Prostate gland (tissue), 2 donors: ENCODE measurements around the gene PRR5L. TPM values are rescaled to one million over a fixed set of nuclear protein-coding genes. Genes with fewer than 3 reads are reported as not detected.

ENCODE experiments used
- DNase-seq: peaks from one replicate; pipeline ENCODE4 v3.0.0-alpha.2; 2019; ENCODE audit warnings: low spot score
- H3K27ac ChIP-seq, 2 donors: fragments of 200-600 bp; sonication (generic); 2 replicates each; pipeline ENCODE4 v1.5.1; 2017 to 2019
- H3K27me3 ChIP-seq: fragments of 200-600 bp; sonication (generic); replicated peaks from 2 replicates; pipeline ENCODE4 v1.5.1; 2019; ENCODE audit not compliant: insufficient read depth
- H3K36me3 ChIP-seq, 2 donors: fragments of 200-600 bp; sonication (generic); 1 replicate in 1 of 2; 2 replicates in 1 of 2; pipeline versions ENCODE4 v1.5.1 to v1.8.1; 2017 to 2019
- H3K4me1 ChIP-seq: fragments of 200-600 bp; sonication (generic); replicated peaks from 2 replicates; pipeline ENCODE4 v1.5.1; 2019
- H3K4me3 ChIP-seq, 2 donors: fragments of 200-600 bp; sonication (generic); 2 replicates each; pipeline ENCODE4 v1.5.1; 2017 to 2019
- H3K9me3 ChIP-seq: fragments of 200-600 bp; sonication (generic); 2 replicates; pipeline ENCODE4 v1.5.1; 2017
- POLR2A ChIP-seq: fragments of 450-650 bp; IDR thresholded peaks from one replicate; pipeline ENCODE4 v1.6.1; 2016; ENCODE audit warnings: antibody characterized with exemption, mild to moderate bottlenecking
- POLR2AphosphoS5 ChIP-seq: sonication (generic); formaldehyde crosslinking; IDR thresholded peaks from one replicate; pipeline ENCODE4 v1.6.1; 2017; ENCODE audit warnings: antibody characterized with exemption
- WGBS: methylation state at CpG from one replicate; pipeline ENCODE4 v1.1.5; 2018; 5-methylcytosine and 5-hydroxymethylcytosine counted together
- intact Hi-C: fragments of 100-400 bp; cut with DNase I; formaldehyde crosslinking; loops from one replicate; pipeline ENCODE4 v1.14.2; 2022
- total RNA-seq, 2 donors: library from RNA; depleted of rRNA; stranded (reverse); fragments of >200 nt; gene quantifications; one replicate each; pipeline ENCODE4 v1.1.0, GENCODE V29; 2016
- TF ChIP-seq, protein P1 (sequence below), 4 experiments: fragments of 200-600 bp in 2 of 4; fragments of 450-650 bp in 2 of 4; sonication (generic) in 2 of 4; IDR thresholded peaks; 1 replicate in 3 of 4; 2 replicates in 1 of 4; pipeline ENCODE4 v1.5.1; 2016 to 2019; ENCODE audit warnings: antibody characterized with exemption in 4 of 4, mild to moderate bottlenecking in 2 of 4, moderate library complexity in 2 of 4

Gene PRR5L
- total RNA-seq, 2 donors from 2014 or later, result 4.0 to 10.1 TPM

GRCh38 chr11:36400766-36401455 is 104.8 kb downstream of the PRR5L start:
- H3K27ac ChIP-seq, result no peak overlapping the region
- no peak overlapping the region for H3K4me3 ChIP-seq
- H3K27me3 ChIP-seq, result peaks cover 3% of the 10 kb centered on the region
- DNase-seq, result no peak
- no peaks in the 10 kb centered on the region for H3K4me1 ChIP-seq
- no peaks in the 10 kb centered on the region for H3K36me3 ChIP-seq
- no peaks in the 10 kb centered on the region for H3K9me3 ChIP-seq
- WGBS, result 69% methylated on average over 21 of the region's 21 CpGs
- intact Hi-C loops, result no loop called here
- TF ChIP-seq POLR2AphosphoS5 (no peak), POLR2A (no peak)
- TF ChIP-seq, protein P1, sequence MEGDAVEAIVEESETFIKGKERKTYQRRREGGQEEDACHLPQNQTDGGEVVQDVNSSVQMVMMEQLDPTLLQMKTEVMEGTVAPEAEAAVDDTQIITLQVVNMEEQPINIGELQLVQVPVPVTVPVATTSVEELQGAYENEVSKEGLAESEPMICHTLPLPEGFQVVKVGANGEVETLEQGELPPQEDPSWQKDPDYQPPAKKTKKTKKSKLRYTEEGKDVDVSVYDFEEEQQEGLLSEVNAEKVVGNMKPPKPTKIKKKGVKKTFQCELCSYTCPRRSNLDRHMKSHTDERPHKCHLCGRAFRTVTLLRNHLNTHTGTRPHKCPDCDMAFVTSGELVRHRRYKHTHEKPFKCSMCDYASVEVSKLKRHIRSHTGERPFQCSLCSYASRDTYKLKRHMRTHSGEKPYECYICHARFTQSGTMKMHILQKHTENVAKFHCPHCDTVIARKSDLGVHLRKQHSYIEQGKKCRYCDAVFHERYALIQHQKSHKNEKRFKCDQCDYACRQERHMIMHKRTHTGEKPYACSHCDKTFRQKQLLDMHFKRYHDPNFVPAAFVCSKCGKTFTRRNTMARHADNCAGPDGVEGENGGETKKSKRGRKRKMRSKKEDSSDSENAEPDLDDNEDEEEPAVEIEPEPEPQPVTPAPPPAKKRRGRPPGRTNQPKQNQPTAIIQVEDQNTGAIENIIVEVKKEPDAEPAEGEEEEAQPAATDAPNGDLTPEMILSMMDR (IDR thresholded peaks at IDR 0.05), result no peak

DNA sequence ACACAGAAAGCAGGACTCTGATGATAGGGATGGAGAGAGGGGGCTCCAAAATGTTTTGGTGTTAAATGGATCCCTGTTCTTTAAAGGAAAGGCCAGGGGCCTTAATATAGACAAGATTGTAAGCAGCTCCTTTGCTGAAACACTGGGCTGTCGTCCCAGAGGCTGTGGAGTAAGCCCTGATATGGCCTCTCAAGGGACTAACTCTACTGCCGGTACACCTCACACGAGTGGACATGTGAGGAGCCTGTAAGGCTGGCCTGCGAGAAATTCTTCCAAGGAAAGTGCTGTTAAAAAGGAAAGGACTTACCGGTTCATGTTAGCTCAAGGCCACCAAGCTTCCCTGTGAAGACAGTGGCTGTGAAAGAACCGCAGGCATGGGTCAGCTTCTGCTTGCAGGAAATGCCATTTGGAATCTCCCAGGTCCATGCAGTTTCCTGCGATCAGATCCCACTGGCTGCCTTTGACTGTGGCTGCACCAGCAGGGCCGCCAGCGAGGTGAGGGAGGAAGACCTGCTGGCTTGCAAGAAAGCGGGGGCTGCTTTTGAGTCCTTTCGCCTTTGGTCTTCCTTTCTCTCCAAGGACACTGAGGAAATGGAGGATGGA is 106.6 kb downstream of the PRR5L start:
- Histone ChIP-seq H3K27me3 (peaks cover 3% of the 10 kb centered on the region), H3K36me3 (no peaks in the 10 kb centered on the region), H3K9me3 (no peaks in the 10 kb centered on the region), H3K27ac (no peak overlapping the region), H3K4me3 (no peak overlapping the region), H3K4me1 (no peaks in the 10 kb centered on the region)
- WGBS, result 96% methylated on average over 11 of the region's 11 CpGs
- intact Hi-C loops, result no loop called here
- DNase-seq, result no peak
- TF ChIP-seq POLR2AphosphoS5, result no peak
- no peak for TF ChIP-seq POLR2A
- TF ChIP-seq, protein P1 (IDR thresholded peaks at IDR 0.05), result no peak

GRCh38 chr11:36403661-36404060 is 107.6 kb downstream of the PRR5L start:
- Histone ChIP-seq H3K27ac (no peak overlapping the region), H3K9me3 (no peaks in the 10 kb centered on the region), H3K36me3 (no peaks in the 10 kb centered on the region), H3K27me3 (peaks cover 4% of the 10 kb centered on the region), H3K4me1 (no peaks in the 10 kb centered on the region), H3K4me3 (no peak overlapping the region)
- TF ChIP-seq, protein P1 (IDR thresholded peaks at IDR 0.05), result no peak
- TF ChIP-seq POLR2A, result no peak
- no peak for TF ChIP-seq POLR2AphosphoS5
- no peak for DNase-seq
- 82% methylated on average over 1 of the region's 1 CpG for WGBS
- intact Hi-C loops, result no loop called here

DNA sequence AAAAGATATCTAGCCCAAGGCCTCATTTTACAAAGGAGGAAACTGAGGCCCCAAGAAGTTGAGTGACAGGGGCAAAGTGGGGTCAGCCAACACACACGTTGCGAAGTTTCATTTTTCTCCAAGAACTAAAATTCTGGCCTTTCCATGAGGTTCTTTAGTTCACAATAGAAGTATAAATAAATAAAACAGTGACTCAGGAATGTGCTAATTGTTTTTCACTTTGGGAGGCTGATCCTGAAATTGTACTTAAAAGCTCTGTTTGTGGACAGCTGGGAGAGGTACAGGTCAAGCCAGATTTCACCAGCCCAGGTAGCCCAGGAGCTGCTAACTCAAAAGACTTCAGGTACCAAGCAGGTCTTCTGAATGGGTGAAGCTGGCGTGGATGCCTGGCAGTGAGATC is 108.7 kb downstream of the PRR5L start:
- H3K4me1 ChIP-seq, result no peaks in the 10 kb centered on the region
- WGBS, result 76% methylated on average over 3 of the region's 3 CpGs
- intact Hi-C loops, result no loop called here
- no peak for TF ChIP-seq POLR2AphosphoS5
- no peak for TF ChIP-seq POLR2A
- TF ChIP-seq, protein P1 (IDR thresholded peaks at IDR 0.05), result no peak
- H3K36me3 ChIP-seq, result no peaks in the 10 kb centered on the region
- H3K9me3 ChIP-seq, result no peaks in the 10 kb centered on the region
- DNase-seq, result no peak
- H3K27me3 ChIP-seq, result peaks cover 4% of the 10 kb centered on the region
- H3K4me3 ChIP-seq, result no peak overlapping the region
- H3K27ac ChIP-seq, result no peak overlapping the region
